Measurements from ENCODE around the gene GAL3ST2.

DNA sequence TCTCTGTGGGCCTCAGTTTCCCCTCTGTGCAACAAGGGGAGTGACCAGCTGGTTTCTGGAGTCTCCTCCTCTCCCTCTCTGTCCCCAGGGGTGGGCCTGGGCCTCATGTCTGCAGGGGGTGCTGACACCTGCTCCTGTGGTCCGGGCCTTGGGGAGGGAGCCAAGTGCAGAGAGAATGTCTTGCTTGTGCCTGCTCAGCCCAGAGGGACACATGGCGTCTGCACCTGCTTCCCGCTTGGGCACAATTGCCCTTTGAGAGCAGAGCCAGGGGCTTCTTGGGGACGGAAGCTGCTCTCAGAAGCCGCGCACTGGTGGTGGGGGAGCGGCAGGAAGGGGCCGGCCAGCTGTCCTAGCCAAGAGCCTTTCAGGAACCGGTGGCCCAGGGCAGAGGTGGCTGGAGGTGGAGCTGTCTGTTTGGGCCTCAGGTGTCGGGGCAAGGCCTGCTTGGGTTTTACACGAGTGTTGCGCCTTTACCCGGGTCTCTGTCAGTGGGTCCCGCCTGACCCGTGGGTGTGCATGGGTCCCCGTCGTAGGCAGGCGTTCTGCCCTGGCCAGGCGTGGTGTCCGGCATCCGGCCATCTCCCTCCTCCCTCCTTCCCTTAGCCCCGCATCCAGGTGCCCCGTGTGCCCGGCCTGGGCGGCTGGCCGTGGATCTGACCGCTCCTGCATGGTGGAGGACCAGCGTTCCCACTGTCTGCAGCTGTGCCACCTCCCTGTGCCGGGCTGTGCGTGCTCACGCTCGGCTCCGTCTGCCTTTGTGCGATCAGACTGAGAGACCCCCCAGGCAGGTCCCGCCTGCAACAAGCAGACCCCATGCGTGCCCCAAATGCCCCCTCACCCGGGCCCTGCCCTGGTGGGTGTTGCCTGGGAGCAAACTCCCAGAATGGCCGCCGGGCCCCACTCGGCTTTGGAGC, 36.4 kb downstream of the GAL3ST2 start:
- TF ChIP-seq, protein P1, sequence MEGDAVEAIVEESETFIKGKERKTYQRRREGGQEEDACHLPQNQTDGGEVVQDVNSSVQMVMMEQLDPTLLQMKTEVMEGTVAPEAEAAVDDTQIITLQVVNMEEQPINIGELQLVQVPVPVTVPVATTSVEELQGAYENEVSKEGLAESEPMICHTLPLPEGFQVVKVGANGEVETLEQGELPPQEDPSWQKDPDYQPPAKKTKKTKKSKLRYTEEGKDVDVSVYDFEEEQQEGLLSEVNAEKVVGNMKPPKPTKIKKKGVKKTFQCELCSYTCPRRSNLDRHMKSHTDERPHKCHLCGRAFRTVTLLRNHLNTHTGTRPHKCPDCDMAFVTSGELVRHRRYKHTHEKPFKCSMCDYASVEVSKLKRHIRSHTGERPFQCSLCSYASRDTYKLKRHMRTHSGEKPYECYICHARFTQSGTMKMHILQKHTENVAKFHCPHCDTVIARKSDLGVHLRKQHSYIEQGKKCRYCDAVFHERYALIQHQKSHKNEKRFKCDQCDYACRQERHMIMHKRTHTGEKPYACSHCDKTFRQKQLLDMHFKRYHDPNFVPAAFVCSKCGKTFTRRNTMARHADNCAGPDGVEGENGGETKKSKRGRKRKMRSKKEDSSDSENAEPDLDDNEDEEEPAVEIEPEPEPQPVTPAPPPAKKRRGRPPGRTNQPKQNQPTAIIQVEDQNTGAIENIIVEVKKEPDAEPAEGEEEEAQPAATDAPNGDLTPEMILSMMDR (conservative IDR thresholded peaks at IDR 0.05; ENCODE audit: low read length), result no peak
- TF ChIP-seq EZH2phosphoT487 (IDR thresholded peaks at IDR 0.05; ENCODE audit: borderline replicate concordance, low read depth, low read length), result no peak
